Astrocyte (in vitro differentiated cells and primary cell): ENCODE data around the gene IL3RA.

Source experiments
- CTCF ChIP-seq: IDR thresholded peaks from 2 replicates; pipeline ENCODE4 v1.5.1; 2011; ENCODE audit warnings: low read depth, mild to moderate bottlenecking, inconsistent platforms, low read length, moderate library complexity; ENCODE audit not compliant: insufficient read depth
- EZH2 ChIP-seq: IDR thresholded peaks from 2 replicates; pipeline ENCODE4 v1.6.1; 2012; ENCODE audit warnings: mild to moderate bottlenecking, low read length, inconsistent platforms; ENCODE audit not compliant: insufficient read depth

- TF ChIP-seq CTCF, result no peak
- TF ChIP-seq EZH2, result no peak
These were observed 74.7 kb downstream of the IL3RA start for GRCh38 chrX:1411326-1411725.
